HG03432 (cell line): ENCODE measurements around the gene KSR2.
"Not testable (repeated sequence)": the region's sequence is repeated elsewhere in the genome, so short reads cannot be mapped to it uniquely, and the experiment has no call there.

Experiments
- ATAC-seq: cut with Tn5 transposase; IDR thresholded peaks from one replicate; pipeline ENCODE4 v1.9.1; 2021; ENCODE audit warnings: mild to moderate bottlenecking, moderate library complexity; ENCODE audit not compliant: unreplicated experiment

KSR2 gene

GRCh38 chr12:117968826-117969659 lies at the start of gene KSR2:
Gene KSR2 (minus strand): TSS chr12:117968990. CDS start chr12:117968255, 735 bp downstream.
- ATAC-seq: peak; percentile 84

GRCh38 chr12:118017926-118018325 lies 49.1 kb upstream of the KSR2 start:
- ATAC-seq: no peak

GRCh38 chr12:118016424-118017264 lies 47.9 kb upstream of the KSR2 start, which contains the start of gene RFC5:
Gene RFC5 (plus strand): TSS chr12:118016703. CDS start chr12:118016828, 125 bp downstream.
- ATAC-seq: peak; percentile 99

GRCh38 chr12:118015944-118016343 lies 47.2 kb upstream of the KSR2 start:
- no peak for ATAC-seq

- ATAC-seq: no peak
Observed at GRCh38 chr12:118015306-118015705, 46.5 kb upstream of the KSR2 start.

- no peak for ATAC-seq
Observed at GRCh38 chr12:118013283-118013682, 44.5 kb upstream of the KSR2 start.

GRCh38 chr12:118011961-118012360 lies 43.2 kb upstream of the KSR2 start:
- no peak for ATAC-seq

GRCh38 chr12:118011377-118011776 lies 42.6 kb upstream of the KSR2 start:
- no peak for ATAC-seq

- no peak for ATAC-seq
Observed at GRCh38 chr12:118010903-118011302, 42.1 kb upstream of the KSR2 start.

- ATAC-seq: not testable (repeated sequence)
Observed at GRCh38 chr12:117999806-118000205, 31.0 kb upstream of the KSR2 start.

GRCh38 chr12:117998719-117999118 lies 29.9 kb upstream of the KSR2 start:
- ATAC-seq: no peak

- ATAC-seq: no peak
Observed at GRCh38 chr12:117994551-117995438, 26.0 kb upstream of the KSR2 start.

GRCh38 chr12:117986705-117987469 lies 18.1 kb upstream of the KSR2 start:
- ATAC-seq: no peak

GRCh38 chr12:117985182-117985581 lies 16.4 kb upstream of the KSR2 start:
- no peak for ATAC-seq

GRCh38 chr12:117981267-117981666 lies 12.5 kb upstream of the KSR2 start:
- no peak for ATAC-seq

- ATAC-seq: no peak
Observed at GRCh38 chr12:117980616-117981015, 11.8 kb upstream of the KSR2 start.

GRCh38 chr12:117977373-117977772 lies 8.6 kb upstream of the KSR2 start:
- no peak for ATAC-seq

GRCh38 chr12:117975006-117975405 lies 6.2 kb upstream of the KSR2 start:
- no peak for ATAC-seq

- ATAC-seq: no peak
Observed at GRCh38 chr12:117972301-117972700, 3.5 kb upstream of the KSR2 start.

- no peak for ATAC-seq
Observed at GRCh38 chr12:117970334-117970733, 1.5 kb upstream of the KSR2 start.
